Measurements from ENCODE around the gene TSC1. TPM values are rescaled to one million over a fixed set of nuclear protein-coding genes. Genes with fewer than 3 reads are reported as not detected.
A peak's percentile ranks its signal among the peaks of the same experiment; 100 is the strongest.
"Not testable (repeated sequence)": the region's sequence is repeated elsewhere in the genome, so short reads cannot be mapped to it uniquely, and the experiment has no call there.

TSC1 gene
- total RNA-seq, 1 donor from 2014 or later, result 64.9 TPM

- peaks cover 6% of the 10 kb centered on the region for H3K4me1 ChIP-seq
- Mint-ChIP-seq H3K27me3 (ENCODE audit: insufficient read depth, low read depth) (peaks cover 11% of the 10 kb centered on the region), H3K27ac (peak overlapping the region; percentile 7), H3K9me3 (no peaks in the 10 kb centered on the region), H3K4me1 (peaks cover 20% of the 10 kb centered on the region), H3K4me3 (no peak overlapping the region), H3K36me3 (no peaks in the 10 kb centered on the region)
- no peaks in the 10 kb centered on the region for H3K79me2 ChIP-seq (ENCODE audit: low read depth)
- H3K27ac ChIP-seq, result no peak overlapping the region
- H3K4me2 ChIP-seq, result no peak overlapping the region
- no peak for DNase-seq (ENCODE audit: low spot score)
- H4K20me1 ChIP-seq (ENCODE audit: low read depth), result no peaks in the 10 kb centered on the region
- no peak overlapping the region for H3K9ac ChIP-seq
- H3F3A ChIP-seq (ENCODE audit: low read depth), result no peaks in the 10 kb centered on the region
- H3K4me3 ChIP-seq, result no peak overlapping the region
- H3K27me3 ChIP-seq, result peaks cover 29% of the 10 kb centered on the region
- TF ChIP-seq EZH2 (IDR thresholded peaks at IDR 0.05) (no peak), CTCF (IDR thresholded peaks at IDR 0.05) (no peak), EZH2phosphoT487 (IDR thresholded peaks at IDR 0.05) (no peak)
- H3K36me3 ChIP-seq, result no peaks in the 10 kb centered on the region
- H2AFZ ChIP-seq (replicated peaks), result no peak overlapping the region
- no peaks in the 10 kb centered on the region for H3K9me3 ChIP-seq (ENCODE audit: low read depth)
Measured at GRCh38 chr9:132970324-132971062, 26.1 kb upstream of the TSC1 start.

DNA sequence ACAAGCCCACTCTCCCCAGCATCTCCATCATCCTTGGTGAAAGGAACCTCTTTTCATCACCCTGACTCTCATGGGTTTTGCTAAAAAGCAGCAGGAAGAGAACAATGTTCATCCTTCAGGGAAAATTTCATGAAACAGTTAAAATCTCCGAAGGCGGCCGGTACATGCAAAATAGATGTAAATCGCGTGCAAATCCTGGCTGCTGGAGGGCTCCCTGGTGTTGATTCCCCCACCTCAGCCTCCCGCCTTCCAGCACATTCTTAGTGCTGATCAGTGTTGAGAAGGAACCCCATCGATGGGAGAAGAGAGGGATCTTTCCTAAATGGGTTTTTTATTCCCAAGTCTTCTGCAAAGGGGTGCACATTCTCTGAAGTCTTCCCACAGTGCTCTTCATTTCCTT, 25.4 kb upstream of the TSC1 start:
- Mint-ChIP-seq H3K27me3 (ENCODE audit: insufficient read depth, low read depth) (peaks cover 9% of the 10 kb centered on the region), H3K4me1 (peaks cover 20% of the 10 kb centered on the region), H3K27ac (peak overlapping the region; percentile 54), H3K36me3 (no peaks in the 10 kb centered on the region), H3K9me3 (no peaks in the 10 kb centered on the region), H3K4me3 (no peak overlapping the region)
- Histone ChIP-seq H3K4me1 (peaks cover 6% of the 10 kb centered on the region), H3K9me3 (ENCODE audit: low read depth) (no peaks in the 10 kb centered on the region), H3K36me3 (no peaks in the 10 kb centered on the region), H3F3A (ENCODE audit: low read depth) (no peaks in the 10 kb centered on the region), H3K27me3 (peaks cover 21% of the 10 kb centered on the region), H2AFZ (replicated peaks) (no peak overlapping the region), H3K9ac (no peak overlapping the region), H3K4me3 (no peak overlapping the region), H4K20me1 (ENCODE audit: low read depth) (no peaks in the 10 kb centered on the region), H3K27ac (no peak overlapping the region), H3K79me2 (ENCODE audit: low read depth) (no peaks in the 10 kb centered on the region), H3K4me2 (no peak overlapping the region)
- TF ChIP-seq EZH2 (IDR thresholded peaks at IDR 0.05) (no peak), EZH2phosphoT487 (IDR thresholded peaks at IDR 0.05) (no peak), CTCF (IDR thresholded peaks at IDR 0.05) (no peak)
- no peak for DNase-seq (ENCODE audit: low spot score)

- H3K9me3 ChIP-seq (ENCODE audit: low read depth); H3K4me1 ChIP-seq; H3F3A ChIP-seq (ENCODE audit: low read depth); H3K36me3 Mint-ChIP-seq; H4K20me1 ChIP-seq (ENCODE audit: low read depth); H3K27me3 ChIP-seq; H3K9ac ChIP-seq; H3K4me2 ChIP-seq; H3K27ac Mint-ChIP-seq; H3K27me3 Mint-ChIP-seq (ENCODE audit: insufficient read depth, low read depth); H2AFZ ChIP-seq (replicated peaks); H3K36me3 ChIP-seq; H3K4me3 ChIP-seq; DNase-seq (ENCODE audit: low spot score); H3K79me2 ChIP-seq (ENCODE audit: low read depth); H3K27ac ChIP-seq; H3K4me3 Mint-ChIP-seq; H3K9me3 Mint-ChIP-seq: not testable (repeated sequence)
- H3K4me1 Mint-ChIP-seq, result peaks cover 20% of the 10 kb centered on the region
Measured at GRCh38 chr9:132967908-132968307, 23.5 kb upstream of the TSC1 start.

DNA sequence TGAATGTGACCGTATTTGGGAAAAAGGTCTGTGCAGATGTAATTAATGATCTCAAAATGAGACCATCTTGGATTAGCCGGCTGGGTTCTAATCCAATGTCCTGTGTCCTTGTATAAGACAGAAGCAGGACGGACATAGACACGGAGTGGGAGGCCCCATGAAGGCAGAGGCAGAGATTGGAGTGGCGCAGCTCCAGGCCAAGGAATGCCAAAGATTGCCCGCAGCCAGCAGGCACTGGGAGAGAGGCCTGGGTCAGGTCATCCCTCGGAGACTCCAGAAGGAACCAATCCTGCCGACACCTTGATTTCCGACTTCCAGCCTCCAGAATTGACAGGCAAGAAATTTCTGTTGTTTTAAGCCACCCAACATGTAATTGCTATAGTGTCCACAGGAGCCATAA, 21.1 kb upstream of the TSC1 start:
- no peak for DNase-seq (ENCODE audit: low spot score)
- H4K20me1 ChIP-seq (ENCODE audit: low read depth), result no peaks in the 10 kb centered on the region
- no peaks in the 10 kb centered on the region for H3F3A ChIP-seq (ENCODE audit: low read depth)
- H3K9me3 ChIP-seq (ENCODE audit: low read depth), result no peaks in the 10 kb centered on the region
- no peaks in the 10 kb centered on the region for H3K36me3 Mint-ChIP-seq
- H2AFZ ChIP-seq (replicated peaks), result no peak overlapping the region
- no peaks in the 10 kb centered on the region for H3K27me3 ChIP-seq
- peaks cover 6% of the 10 kb centered on the region for H3K4me1 ChIP-seq
- H3K27ac Mint-ChIP-seq, result no peak overlapping the region
- H3K27me3 Mint-ChIP-seq (ENCODE audit: insufficient read depth, low read depth), result peaks cover 2% of the 10 kb centered on the region
- H3K79me2 ChIP-seq (ENCODE audit: low read depth), result no peaks in the 10 kb centered on the region
- no peak overlapping the region for H3K4me3 Mint-ChIP-seq
- TF ChIP-seq EZH2 (IDR thresholded peaks at IDR 0.05) (no peak), EZH2phosphoT487 (IDR thresholded peaks at IDR 0.05) (no peak)
- no peaks in the 10 kb centered on the region for H3K9me3 Mint-ChIP-seq
- H3K4me1 Mint-ChIP-seq, result peaks cover 20% of the 10 kb centered on the region
- H3K4me2 ChIP-seq, result no peak overlapping the region
- no peak overlapping the region for H3K9ac ChIP-seq
- H3K4me3 ChIP-seq, result no peak overlapping the region
- no peaks in the 10 kb centered on the region for H3K36me3 ChIP-seq
- no peak overlapping the region for H3K27ac ChIP-seq

Data from neural progenitor cell (in vitro differentiated cells).